ENCODE data around the gene GLI2.
A peak's percentile ranks its signal among the peaks of the same experiment; 100 is the strongest.

GLI2 gene

DNA sequence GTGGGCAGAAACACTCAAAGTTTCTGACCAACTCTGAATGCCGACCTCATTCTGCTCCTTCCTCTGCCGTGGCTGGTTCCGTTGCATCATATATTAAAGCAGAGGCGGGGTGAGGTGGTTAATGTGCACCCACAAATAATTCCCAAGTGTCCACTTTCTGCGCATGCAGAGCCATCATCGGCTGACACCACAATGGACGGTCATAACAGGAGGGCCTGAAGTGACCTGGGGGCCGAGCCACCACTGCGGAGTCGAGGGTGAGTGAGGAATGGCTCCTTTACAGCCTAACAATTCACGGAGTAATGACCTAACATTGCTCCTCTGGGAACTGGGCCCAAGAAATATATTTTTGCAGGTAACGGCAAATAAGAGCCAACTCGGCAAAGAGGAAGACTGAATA lies 32.9 kb upstream of the GLI2 start:
- H3K27me3 ChIP-seq (ENCODE audit: insufficient read depth, poor library complexity, severe bottlenecking): no peaks in the 10 kb centered on the region
- ATAC-seq (ENCODE audit: low read depth) (no peak), DNase-seq (ENCODE audit: low spot score) (no peak)
- H3K4me3 ChIP-seq (ENCODE audit: severe bottlenecking): no peak overlapping the region
- H3K36me3 ChIP-seq (ENCODE audit: low read depth): no peaks in the 10 kb centered on the region
- TF ChIP-seq, protein P1, sequence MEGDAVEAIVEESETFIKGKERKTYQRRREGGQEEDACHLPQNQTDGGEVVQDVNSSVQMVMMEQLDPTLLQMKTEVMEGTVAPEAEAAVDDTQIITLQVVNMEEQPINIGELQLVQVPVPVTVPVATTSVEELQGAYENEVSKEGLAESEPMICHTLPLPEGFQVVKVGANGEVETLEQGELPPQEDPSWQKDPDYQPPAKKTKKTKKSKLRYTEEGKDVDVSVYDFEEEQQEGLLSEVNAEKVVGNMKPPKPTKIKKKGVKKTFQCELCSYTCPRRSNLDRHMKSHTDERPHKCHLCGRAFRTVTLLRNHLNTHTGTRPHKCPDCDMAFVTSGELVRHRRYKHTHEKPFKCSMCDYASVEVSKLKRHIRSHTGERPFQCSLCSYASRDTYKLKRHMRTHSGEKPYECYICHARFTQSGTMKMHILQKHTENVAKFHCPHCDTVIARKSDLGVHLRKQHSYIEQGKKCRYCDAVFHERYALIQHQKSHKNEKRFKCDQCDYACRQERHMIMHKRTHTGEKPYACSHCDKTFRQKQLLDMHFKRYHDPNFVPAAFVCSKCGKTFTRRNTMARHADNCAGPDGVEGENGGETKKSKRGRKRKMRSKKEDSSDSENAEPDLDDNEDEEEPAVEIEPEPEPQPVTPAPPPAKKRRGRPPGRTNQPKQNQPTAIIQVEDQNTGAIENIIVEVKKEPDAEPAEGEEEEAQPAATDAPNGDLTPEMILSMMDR (IDR thresholded peaks at IDR 0.05; ENCODE audit: poor library complexity, severe bottlenecking): no peak
- H3K9me3 ChIP-seq (ENCODE audit: severe bottlenecking): no peaks in the 10 kb centered on the region
- H3K27ac ChIP-seq (ENCODE audit: poor library complexity, severe bottlenecking): no peak overlapping the region
- H3K4me1 ChIP-seq (ENCODE audit: insufficient read depth, poor library complexity, severe bottlenecking): no peaks in the 10 kb centered on the region

DNA sequence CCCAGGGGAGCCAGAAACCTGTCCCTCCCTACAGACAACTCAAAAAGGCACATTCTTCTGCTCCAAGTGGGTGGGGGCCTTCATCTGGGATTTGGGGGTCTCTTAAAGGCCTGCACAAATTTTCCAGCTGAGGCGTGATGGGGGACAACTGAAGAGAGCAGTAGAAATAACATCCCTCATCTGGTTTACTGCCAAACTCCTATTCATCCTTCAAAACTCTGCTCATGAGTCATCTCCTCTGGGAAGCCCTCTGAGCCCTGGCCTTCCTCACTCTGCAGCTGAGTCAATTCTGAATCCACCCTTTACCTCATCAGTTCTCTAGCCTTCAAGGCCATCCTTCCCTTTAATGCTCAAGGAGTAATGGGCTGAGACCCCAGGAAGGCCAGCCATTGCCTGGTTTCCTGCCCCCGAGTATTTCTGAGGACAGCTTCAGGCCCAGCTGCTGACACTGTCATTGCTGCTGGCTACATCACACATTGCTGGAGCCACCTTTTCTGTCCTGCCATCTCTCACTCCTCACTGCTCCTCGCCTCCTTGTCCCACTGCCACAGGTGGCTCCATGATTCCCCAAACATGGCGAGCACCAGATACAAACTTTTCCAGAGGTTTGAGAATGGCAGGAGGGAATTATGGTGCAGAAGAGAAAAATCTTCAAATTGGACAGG lies 32.2 kb upstream of the GLI2 start:
- no peaks in the 10 kb centered on the region for H3K4me1 ChIP-seq (ENCODE audit: insufficient read depth, poor library complexity, severe bottlenecking)
- peak; percentile 50; the same call in 2 of the 3 replicates for ATAC-seq (ENCODE audit: low read depth)
- H3K4me3 ChIP-seq (ENCODE audit: severe bottlenecking): no peak overlapping the region
- H3K9me3 ChIP-seq (ENCODE audit: severe bottlenecking): no peaks in the 10 kb centered on the region
- TF ChIP-seq, protein P1 (IDR thresholded peaks at IDR 0.05; ENCODE audit: poor library complexity, severe bottlenecking): no peak
- H3K36me3 ChIP-seq (ENCODE audit: low read depth): no peaks in the 10 kb centered on the region
- H3K27ac ChIP-seq (ENCODE audit: poor library complexity, severe bottlenecking): no peak overlapping the region
- H3K27me3 ChIP-seq (ENCODE audit: insufficient read depth, poor library complexity, severe bottlenecking): no peaks in the 10 kb centered on the region
- no peak for DNase-seq (ENCODE audit: low spot score)

DNA sequence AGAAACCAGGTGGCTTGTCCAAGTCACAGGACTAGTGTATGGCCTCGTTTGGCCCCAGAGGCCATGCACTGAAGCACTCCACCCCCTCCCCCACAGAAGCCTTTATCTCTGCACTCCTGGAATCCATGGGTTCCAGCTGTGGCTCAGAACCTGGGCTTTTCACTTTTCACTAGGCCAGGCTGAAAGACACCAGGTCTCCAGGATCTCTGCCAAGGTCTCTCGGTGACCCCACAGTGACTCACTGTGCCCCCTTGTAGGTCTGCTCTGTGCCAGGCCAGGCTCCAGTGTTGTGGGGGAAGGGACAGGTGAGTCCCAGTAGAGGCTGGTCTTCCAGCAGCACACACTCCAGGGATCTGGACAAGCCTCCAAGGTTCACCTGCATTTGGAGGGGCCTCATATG lies 31.0 kb upstream of the GLI2 start:
- TF ChIP-seq, protein P1 (IDR thresholded peaks at IDR 0.05; ENCODE audit: poor library complexity, severe bottlenecking): no peak
- no peaks in the 10 kb centered on the region for H3K36me3 ChIP-seq (ENCODE audit: low read depth)
- no peaks in the 10 kb centered on the region for H3K4me1 ChIP-seq (ENCODE audit: insufficient read depth, poor library complexity, severe bottlenecking)
- DNase-seq (ENCODE audit: low spot score): no peak
- no peak overlapping the region for H3K4me3 ChIP-seq (ENCODE audit: severe bottlenecking)
- no peak for ATAC-seq (ENCODE audit: low read depth)
- no peaks in the 10 kb centered on the region for H3K9me3 ChIP-seq (ENCODE audit: severe bottlenecking)
- no peak overlapping the region for H3K27ac ChIP-seq (ENCODE audit: poor library complexity, severe bottlenecking)
- no peaks in the 10 kb centered on the region for H3K27me3 ChIP-seq (ENCODE audit: insufficient read depth, poor library complexity, severe bottlenecking)

DNA sequence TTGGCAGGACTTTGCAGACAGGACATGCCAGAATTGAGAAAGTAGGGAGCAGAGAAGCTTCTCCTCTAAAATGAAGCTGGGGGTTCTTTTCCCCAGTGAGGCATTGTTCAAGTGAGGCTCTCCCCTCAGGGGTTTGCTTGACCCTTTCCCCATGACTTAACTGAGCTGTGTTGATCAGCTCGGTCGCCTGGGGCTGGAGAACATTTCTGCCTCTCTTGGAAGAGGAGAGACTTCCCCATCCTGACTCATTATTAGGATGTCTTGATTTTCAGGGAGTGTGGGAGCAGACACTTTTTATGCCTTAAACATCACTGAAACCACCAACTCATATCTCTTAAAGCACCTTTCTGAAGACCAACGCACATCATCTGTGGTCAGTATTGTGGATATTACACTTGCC lies 27.9 kb upstream of the GLI2 start:
- H3K4me3 ChIP-seq (ENCODE audit: severe bottlenecking): no peak overlapping the region
- H3K27me3 ChIP-seq (ENCODE audit: insufficient read depth, poor library complexity, severe bottlenecking): no peaks in the 10 kb centered on the region
- H3K4me1 ChIP-seq (ENCODE audit: insufficient read depth, poor library complexity, severe bottlenecking): no peaks in the 10 kb centered on the region
- no peak overlapping the region for H3K27ac ChIP-seq (ENCODE audit: poor library complexity, severe bottlenecking)
- DNase-seq (ENCODE audit: low spot score) (no peak), ATAC-seq (ENCODE audit: low read depth) (no peak)
- H3K36me3 ChIP-seq (ENCODE audit: low read depth): no peaks in the 10 kb centered on the region
- H3K9me3 ChIP-seq (ENCODE audit: severe bottlenecking): no peaks in the 10 kb centered on the region
- TF ChIP-seq, protein P1 (IDR thresholded peaks at IDR 0.05; ENCODE audit: poor library complexity, severe bottlenecking): no peak

DNA sequence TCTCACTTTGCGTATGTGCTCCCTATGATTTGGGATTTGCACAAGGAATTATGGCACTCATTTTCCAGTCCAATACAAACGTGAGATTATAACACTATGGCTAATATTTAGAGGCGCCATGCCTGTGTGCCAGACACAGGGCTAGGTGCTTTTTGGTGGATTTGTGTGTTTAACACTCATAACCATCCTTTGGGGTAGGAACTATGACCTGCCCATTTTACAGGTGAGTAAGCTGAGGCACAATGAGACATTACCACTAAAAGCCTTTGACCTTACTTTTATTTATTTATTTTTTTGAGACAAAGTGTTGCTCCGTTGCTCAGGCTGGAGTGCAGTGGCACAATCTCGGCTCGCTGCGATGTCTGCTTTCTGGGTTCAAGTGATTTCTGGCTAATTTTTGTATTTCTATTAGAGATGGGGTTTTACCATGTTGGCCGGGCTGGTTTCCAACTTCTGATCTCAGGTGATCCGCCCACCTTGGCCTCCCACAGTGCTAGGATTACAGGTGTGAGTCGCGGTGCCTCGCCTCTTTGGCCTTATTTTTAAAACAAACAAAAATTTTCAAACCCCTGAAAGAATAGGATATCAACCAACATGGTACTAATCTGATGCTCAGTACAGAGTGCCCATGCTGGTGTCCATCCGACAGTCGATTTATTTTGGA lies 26.6 kb upstream of the GLI2 start:
- Histone ChIP-seq H3K27ac (ENCODE audit: poor library complexity, severe bottlenecking) (no peak overlapping the region), H3K4me1 (ENCODE audit: insufficient read depth, poor library complexity, severe bottlenecking) (no peaks in the 10 kb centered on the region), H3K27me3 (ENCODE audit: insufficient read depth, poor library complexity, severe bottlenecking) (no peaks in the 10 kb centered on the region), H3K9me3 (ENCODE audit: severe bottlenecking) (no peaks in the 10 kb centered on the region), H3K4me3 (ENCODE audit: severe bottlenecking) (no peak overlapping the region), H3K36me3 (ENCODE audit: low read depth) (no peaks in the 10 kb centered on the region)
- TF ChIP-seq, protein P1 (IDR thresholded peaks at IDR 0.05; ENCODE audit: poor library complexity, severe bottlenecking): no peak
- DNase-seq (ENCODE audit: low spot score) (no peak), ATAC-seq (ENCODE audit: low read depth) (no peak)

Measured in RWPE2 (cell line).